ENCODE results near the gene FAM3D.
A peak's percentile ranks its signal among the peaks of the same experiment; 100 is the strongest.

Gene FAM3D

GRCh38 chr3:58588030-58588614 is 78.5 kb downstream of the FAM3D start:
- Mint-ChIP-seq H3K4me3 (no peak overlapping the region), H3K27ac (no peak overlapping the region), H3K27me3 (peaks cover 51% of the 10 kb centered on the region), H3K36me3 (ENCODE audit: low read depth) (no peaks in the 10 kb centered on the region), H3K9me3 (no peaks in the 10 kb centered on the region), H3K4me1 (ENCODE audit: low read depth) (peaks cover 29% of the 10 kb centered on the region)

DNA sequence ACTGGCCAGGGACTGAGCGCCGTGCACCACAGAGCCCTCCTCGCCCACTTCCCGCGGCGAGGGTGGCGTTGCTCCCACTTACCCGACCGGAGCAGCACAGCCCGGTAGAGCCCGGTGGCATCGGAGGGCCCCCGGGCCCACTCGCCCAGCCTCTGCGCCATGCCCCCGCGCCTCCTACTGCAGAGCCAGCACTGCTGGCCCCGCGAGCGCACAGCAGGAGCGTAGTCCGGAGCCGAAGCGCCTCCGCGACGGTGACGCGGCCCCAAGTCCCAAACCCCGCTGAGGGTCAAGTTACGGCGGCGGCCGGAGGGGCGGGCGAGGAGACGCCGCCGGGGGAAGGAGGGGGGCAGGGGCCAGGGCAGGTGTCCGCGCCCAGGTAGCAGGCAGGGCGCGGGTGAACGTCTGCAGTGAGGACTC is 79.8 kb downstream of the FAM3D start:
- Mint-ChIP-seq H3K4me1 (ENCODE audit: low read depth) (peaks cover 26% of the 10 kb centered on the region), H3K36me3 (ENCODE audit: low read depth) (no peaks in the 10 kb centered on the region), H3K9me3 (no peaks in the 10 kb centered on the region), H3K27ac (no peak overlapping the region), H3K27me3 (peaks cover 51% of the 10 kb centered on the region), H3K4me3 (no peak overlapping the region)

- Mint-ChIP-seq H3K27ac (no peak overlapping the region), H3K27me3 (peaks cover 51% of the 10 kb centered on the region), H3K4me1 (ENCODE audit: low read depth) (peaks cover 22% of the 10 kb centered on the region), H3K36me3 (ENCODE audit: low read depth) (no peaks in the 10 kb centered on the region), H3K9me3 (no peaks in the 10 kb centered on the region), H3K4me3 (peak overlapping the region; percentile 85)
These were observed 80.6 kb downstream of the FAM3D start for GRCh38 chr3:58585994-58586393.

DNA sequence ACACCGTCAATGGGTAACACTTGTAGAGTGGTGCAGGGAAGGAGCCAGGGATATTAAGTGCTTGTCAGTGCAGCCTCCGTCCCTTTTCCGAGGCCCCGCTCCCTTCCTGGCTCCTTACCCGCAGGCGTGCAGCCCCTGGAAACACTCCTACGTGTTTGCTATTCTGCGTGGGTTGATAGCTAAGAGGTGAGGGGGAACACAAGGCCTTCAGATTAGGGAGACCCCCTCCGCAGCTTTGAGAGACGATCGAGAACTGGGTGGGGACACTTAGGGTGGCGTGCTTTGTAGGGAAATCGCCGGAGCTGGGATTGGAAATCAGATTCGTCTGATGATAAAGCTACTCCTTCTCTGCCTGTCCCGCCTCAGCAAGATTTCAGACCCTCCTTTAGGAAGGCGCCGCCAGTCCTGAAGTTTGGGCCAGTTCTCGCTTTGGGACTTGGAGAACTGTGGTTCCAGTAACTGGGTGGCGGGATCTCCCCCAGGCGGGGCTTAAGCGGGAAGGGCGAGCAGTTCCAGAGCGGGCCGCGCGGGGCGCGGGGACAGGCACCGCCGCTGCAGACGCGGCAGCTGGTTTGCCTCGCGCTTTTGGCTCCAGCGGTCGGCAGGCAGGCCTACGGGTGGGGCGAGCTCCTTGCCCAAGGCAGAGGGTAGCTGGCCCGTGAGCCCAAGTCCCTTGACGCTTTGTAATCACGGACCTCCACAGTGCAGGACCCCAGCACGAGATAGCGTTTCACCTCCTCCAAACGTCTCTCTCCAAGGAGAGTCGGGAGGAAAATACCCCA is 81.4 kb downstream of the FAM3D start:
- Mint-ChIP-seq H3K9me3 (no peaks in the 10 kb centered on the region), H3K4me1 (ENCODE audit: low read depth) (peaks cover 22% of the 10 kb centered on the region), H3K4me3 (peak overlapping the region; percentile 85), H3K36me3 (ENCODE audit: low read depth) (no peaks in the 10 kb centered on the region), H3K27ac (peak overlapping the region; percentile 45), H3K27me3 (peaks cover 51% of the 10 kb centered on the region)

- H3K36me3 Mint-ChIP-seq (ENCODE audit: low read depth), result no peaks in the 10 kb centered on the region
These were observed 81.9 kb downstream of the FAM3D start for GRCh38 chr3:58584690-58585004.

More at GRCh38 chr3:58584690-58585004, 81.9 kb downstream of the FAM3D start:
- peaks cover 51% of the 10 kb centered on the region for H3K27me3 Mint-ChIP-seq
- H3K9me3 Mint-ChIP-seq, result no peaks in the 10 kb centered on the region
- peak overlapping the region; percentile 45 for H3K27ac Mint-ChIP-seq
- H3K4me3 Mint-ChIP-seq, result peak overlapping the region; percentile 85
- H3K4me1 Mint-ChIP-seq (ENCODE audit: low read depth), result peaks cover 22% of the 10 kb centered on the region

Measured in stimulated activated naive CD8-positive, alpha-beta T cell treated with anti-CD3 and anti-CD28 coated beads, Interleukin-15, Interleukin-2, amounts not matched to agents 100 ng/mL and 50 ng/mL, for 24 hours (primary cell).